Jurkat, Clone E6-1 (cell line): ENCODE data around the gene ZNF280B.
A peak's percentile ranks its signal among the peaks of the same experiment; 100 is the strongest.
"Not testable (repeated sequence)": the region's sequence is repeated elsewhere in the genome, so short reads cannot be mapped to it uniquely, and the experiment has no call there.

Experiments used
- DNase-seq: peaks from one replicate; pipeline ENCODE4 v3.0.0-alpha.2; 2011; ENCODE audit warnings: low read depth, low spot score
- H3K4me3 ChIP-seq: 2 replicates; pipeline ENCODE4 v1.5.1; 2011; ENCODE audit warnings: mild to moderate bottlenecking, low read length, control low read depth, moderate library complexity

The ZNF280B gene

GRCh38 chr22:22471104-22471503 lies 37.4 kb downstream of the ZNF280B start:
- not testable (repeated sequence) for H3K4me3 ChIP-seq, DNase-seq

DNA sequence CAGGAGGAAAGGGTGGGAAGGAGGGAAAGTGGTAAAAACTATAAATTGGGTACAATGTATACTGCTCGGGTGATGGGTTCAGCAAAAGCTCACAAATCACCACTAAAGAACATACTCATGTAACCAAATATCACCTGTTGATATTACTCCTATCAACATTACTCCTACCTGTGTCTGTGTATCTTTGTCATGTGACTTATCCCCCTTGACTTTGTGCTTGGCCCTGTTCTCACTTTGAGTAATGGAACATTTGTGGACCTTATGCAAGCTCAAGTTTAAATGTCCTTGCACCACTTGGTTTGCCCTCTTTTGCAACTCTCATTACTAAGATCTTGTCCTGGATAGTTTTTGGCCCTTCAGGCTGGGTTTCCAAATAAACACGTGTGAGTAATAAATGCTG lies 39.0 kb downstream of the ZNF280B start:
- no peak for DNase-seq
- H3K4me3 ChIP-seq = no peak overlapping the region

DNA sequence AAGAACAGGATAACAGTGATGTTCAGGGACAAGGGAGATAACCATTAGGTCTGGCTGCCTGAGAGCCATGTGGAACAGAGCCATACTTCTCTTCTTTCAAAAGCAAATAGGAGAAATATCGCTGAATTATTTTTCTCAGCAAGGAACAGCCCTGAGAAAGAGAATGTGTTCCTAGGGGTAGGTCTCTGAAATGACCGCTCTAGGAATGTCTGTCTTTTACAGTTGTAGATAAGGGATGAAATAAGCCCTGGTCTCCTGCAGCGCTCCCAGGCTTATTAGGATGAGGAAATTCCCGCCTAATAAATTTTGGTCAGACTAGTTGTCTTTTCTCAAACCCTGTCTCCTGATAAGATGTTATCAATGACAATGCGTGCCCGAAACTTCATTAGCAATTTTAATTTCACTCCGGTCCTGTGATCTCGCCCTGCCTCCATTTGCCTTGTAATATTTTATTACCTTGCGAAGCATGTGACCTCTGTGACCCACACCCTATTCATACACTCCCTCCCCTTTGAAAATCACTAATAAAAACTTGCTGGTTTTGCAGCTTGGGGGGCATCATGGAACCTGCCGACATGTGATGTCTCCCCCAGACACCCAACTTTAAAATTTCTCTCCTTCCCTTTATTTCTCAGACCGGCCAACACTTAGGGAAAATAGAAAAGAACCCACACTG lies 39.6 kb downstream of the ZNF280B start:
- not testable (repeated sequence) for DNase-seq

GRCh38 chr22:22467112-22467511 lies 41.4 kb downstream of the ZNF280B start:
- DNase-seq = no peak

More for the DNA sequence above, 39.6 kb downstream of the ZNF280B start:
- not testable (repeated sequence) for H3K4me3 ChIP-seq

DNA sequence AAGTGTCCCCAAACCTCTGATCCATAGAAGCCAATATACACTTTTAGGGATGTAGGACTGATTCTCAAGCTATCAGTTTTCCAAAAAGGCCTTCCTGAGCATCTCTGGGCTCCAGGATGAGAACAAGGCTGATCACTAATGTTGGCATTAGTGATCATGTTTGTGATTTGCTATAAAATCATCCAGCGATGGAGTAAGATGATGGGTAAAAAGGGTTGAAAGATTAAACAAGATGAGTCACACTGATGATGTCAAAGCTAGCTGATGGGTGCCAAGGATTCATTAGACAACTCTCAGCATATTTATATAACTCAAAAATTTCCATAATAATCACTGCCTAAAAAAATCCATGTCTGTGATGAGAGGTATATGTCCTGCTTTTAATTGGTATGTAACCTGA lies 42.8 kb downstream of the ZNF280B start:
- DNase-seq = no peak
- H3K4me3 ChIP-seq = no peak overlapping the region

More at GRCh38 chr22:22467112-22467511, 41.4 kb downstream of the ZNF280B start:
- no peak overlapping the region for H3K4me3 ChIP-seq

- DNase-seq = no peak
- no peak overlapping the region for H3K4me3 ChIP-seq
Observed at GRCh38 chr22:22465094-22465602, 43.4 kb downstream of the ZNF280B start.

GRCh38 chr22:22464541-22465054 lies 43.9 kb downstream of the ZNF280B start:
- no peak overlapping the region for H3K4me3 ChIP-seq
- no peak for DNase-seq

DNA sequence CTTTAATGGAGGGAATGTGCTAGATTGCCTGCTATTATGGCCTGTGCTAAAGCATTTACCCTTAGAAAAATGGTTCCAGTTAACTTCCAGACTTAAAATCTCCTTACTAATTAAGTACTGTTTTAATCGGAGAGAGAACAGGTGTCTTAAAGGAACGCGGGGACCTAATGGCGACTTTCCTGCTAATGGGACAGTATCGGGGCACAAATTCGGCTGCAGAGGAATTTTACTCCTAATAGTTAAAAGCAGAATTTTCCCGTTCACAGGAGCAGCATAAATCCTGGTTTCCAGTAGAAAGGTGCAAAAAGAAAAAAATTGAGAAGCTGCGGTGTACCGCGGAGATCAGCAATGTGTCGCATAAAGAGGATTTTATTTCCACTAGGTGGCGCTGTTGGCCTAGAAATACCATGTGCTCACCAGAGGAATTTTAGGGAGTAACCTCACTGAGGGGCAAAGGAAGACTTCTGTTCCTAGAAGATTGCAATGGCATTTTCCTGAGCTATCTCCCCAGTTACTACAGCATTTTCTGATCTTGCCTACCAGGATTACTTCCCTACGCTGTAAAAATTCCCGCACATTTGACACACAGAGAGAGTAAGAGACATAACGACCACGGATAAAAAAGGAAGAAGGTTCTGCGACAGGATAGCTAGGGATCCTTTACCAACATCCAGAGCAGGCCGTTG lies 44.5 kb downstream of the ZNF280B start:
- H3K4me3 ChIP-seq = no peak overlapping the region
- peak; percentile 68 for DNase-seq

DNA sequence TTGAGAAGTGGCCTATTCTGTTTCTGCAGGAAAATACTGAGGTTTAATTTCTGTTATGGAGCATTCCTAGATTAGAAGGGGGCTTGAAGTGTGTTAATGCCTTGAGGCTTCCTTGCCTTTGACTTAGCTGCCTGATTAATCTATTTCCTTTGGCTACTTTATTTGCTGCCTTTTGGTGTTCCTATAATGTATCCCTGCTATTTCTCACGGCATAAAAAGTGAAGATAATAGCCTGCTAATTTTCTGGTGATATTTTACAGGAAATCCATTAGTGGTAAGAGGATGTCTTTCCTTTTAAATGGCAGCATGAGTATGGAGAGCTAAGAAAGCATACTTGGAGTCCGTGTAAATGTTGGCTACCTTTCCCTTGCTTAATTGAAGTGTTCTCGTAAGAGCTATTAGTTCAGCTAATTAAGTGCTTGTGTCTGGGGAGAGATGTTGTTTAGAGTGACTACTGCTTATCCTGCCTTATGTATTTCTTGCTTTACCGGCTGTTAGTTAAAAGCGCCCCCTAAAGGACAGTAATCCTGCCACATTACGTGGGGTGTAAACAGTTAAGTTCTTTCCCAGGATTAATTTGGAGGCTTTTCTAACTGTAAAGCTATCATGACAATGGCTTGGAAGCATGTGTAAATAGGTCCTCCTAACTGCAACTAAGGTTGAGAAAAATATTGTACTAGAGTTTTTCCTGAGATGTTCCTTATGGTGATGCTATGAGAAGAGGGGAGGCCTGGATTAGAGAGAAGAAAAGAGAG lies 45.6 kb downstream of the ZNF280B start:
- H3K4me3 ChIP-seq = no peak overlapping the region
- DNase-seq = peak; percentile 9

GRCh38 chr22:22461583-22461982 lies 47.0 kb downstream of the ZNF280B start:
- DNase-seq = no peak
- no peak overlapping the region for H3K4me3 ChIP-seq

- H3K4me3 ChIP-seq = no peak overlapping the region
- DNase-seq = no peak
Observed at GRCh38 chr22:22461111-22461510, 47.4 kb downstream of the ZNF280B start.

DNA sequence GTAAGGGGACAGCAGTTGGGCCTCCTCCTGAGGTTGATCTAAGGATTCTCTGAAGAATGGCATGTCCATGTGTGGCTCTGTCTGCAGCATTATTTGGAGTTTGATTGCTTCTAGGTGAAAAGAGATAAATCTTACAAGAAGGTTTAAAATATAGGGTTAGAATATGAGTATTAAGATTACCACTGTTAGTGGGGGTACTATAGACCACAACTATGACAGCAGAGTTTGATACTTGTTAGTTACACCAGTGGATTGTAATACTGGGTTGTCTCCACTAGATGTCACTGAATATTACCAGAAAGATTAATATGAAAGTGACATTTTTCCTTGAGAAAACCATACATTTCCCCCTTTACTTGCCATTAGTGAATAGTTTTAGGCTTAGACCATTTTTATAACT lies 47.9 kb downstream of the ZNF280B start:
- no peak overlapping the region for H3K4me3 ChIP-seq
- DNase-seq = peak; percentile 15

- no peak for DNase-seq
- H3K4me3 ChIP-seq = no peak overlapping the region
Observed at GRCh38 chr22:22460060-22460459, 48.5 kb downstream of the ZNF280B start.

GRCh38 chr22:22458896-22459588 lies 49.5 kb downstream of the ZNF280B start:
- no peak overlapping the region for H3K4me3 ChIP-seq
- DNase-seq = no peak

- no peak overlapping the region for H3K4me3 ChIP-seq
- no peak for DNase-seq
Observed at GRCh38 chr22:22458387-22458786, 50.2 kb downstream of the ZNF280B start.

- DNase-seq = no peak
- no peak overlapping the region for H3K4me3 ChIP-seq
Observed at GRCh38 chr22:22454997-22455396, 53.5 kb downstream of the ZNF280B start.

- H3K4me3 ChIP-seq = no peak overlapping the region
- DNase-seq = no peak
Observed at GRCh38 chr22:22452996-22453686, 55.4 kb downstream of the ZNF280B start.

- H3K4me3 ChIP-seq = no peak overlapping the region
- no peak for DNase-seq
Observed at GRCh38 chr22:22452211-22452610, 56.3 kb downstream of the ZNF280B start.
